CD4-positive, alpha-beta T cell treated with Interferon alpha-2 for 1 hour (primary cell): ENCODE data around the gene ATXN1L.
A peak's percentile ranks its signal among the peaks of the same experiment; 100 is the strongest.

Experiments used
- DNase-seq, 2 donors: peaks; one replicate each; pipeline ENCODE4 v3.0.0-alpha.2; 2020 to 2022

Gene ATXN1L

GRCh38 chr16:71894921-71895678 is 49.3 kb downstream of the ATXN1L start, which contains the start of gene IST1:
Gene IST1, plus strand, starts transcription at chr16:71895531. Its CDS starts 20,110 bp downstream, at chr16:71915641.
- DNase-seq = peak; percentile 96 to 99

- peak in 1 of 2 donors; percentile 24 for DNase-seq
Observed at GRCh38 chr16:71895679-71896365, 50.0 kb downstream of the ATXN1L start.

GRCh38 chr16:71896764-71897368 is 51.1 kb downstream of the ATXN1L start:
- no peak for DNase-seq

- no peak for DNase-seq
Observed at GRCh38 chr16:71899171-71899570, 53.4 kb downstream of the ATXN1L start.

- no peak for DNase-seq
Observed at GRCh38 chr16:71902656-71903365, 57.0 kb downstream of the ATXN1L start.

GRCh38 chr16:71903608-71904007 is 57.8 kb downstream of the ATXN1L start:
- DNase-seq = no peak

- DNase-seq = no peak
Observed at GRCh38 chr16:71904239-71904638, 58.5 kb downstream of the ATXN1L start.

- DNase-seq = peak in 1 of 2 donors; percentile 18
Observed at GRCh38 chr16:71905765-71906164, 60.0 kb downstream of the ATXN1L start.
